Glutamatergic neuron (in vitro differentiated cells): Measurements from ENCODE around the gene EN2. TPM values are rescaled to one million over a fixed set of nuclear protein-coding genes. Genes with fewer than 3 reads are reported as not detected.

Source experiments
- DNase-seq: peaks from one replicate; pipeline ENCODE4 v3.0.0; 2022
- H3K27ac Mint-ChIP-seq: one replicate; pipeline ENCODE4 v1.8.0; 2020; ENCODE audit warnings: mild to moderate bottlenecking, mixed read lengths, inconsistent platforms; ENCODE audit not compliant: unreplicated experiment
- H3K27me3 Mint-ChIP-seq: one replicate; pipeline ENCODE4 v1.8.0; 2020; ENCODE audit warnings: mild to moderate bottlenecking, moderate library complexity, mixed read lengths, inconsistent platforms; ENCODE audit not compliant: unreplicated experiment
- H3K36me3 Mint-ChIP-seq: one replicate; pipeline ENCODE4 v1.8.0; 2020; ENCODE audit warnings: mild to moderate bottlenecking, mixed read lengths, inconsistent platforms; ENCODE audit not compliant: unreplicated experiment
- H3K4me1 Mint-ChIP-seq: one replicate; pipeline ENCODE4 v1.8.0; 2020; ENCODE audit warnings: mild to moderate bottlenecking, low read depth, mixed read lengths, inconsistent platforms; ENCODE audit not compliant: unreplicated experiment
- H3K4me3 Mint-ChIP-seq: one replicate; pipeline ENCODE4 v1.8.0; 2020; ENCODE audit warnings: mild to moderate bottlenecking, mixed read lengths, inconsistent platforms; ENCODE audit not compliant: unreplicated experiment
- H3K9me3 Mint-ChIP-seq: one replicate; pipeline ENCODE4 v1.8.0; 2020; ENCODE audit warnings: mild to moderate bottlenecking, moderate library complexity, mixed read lengths, inconsistent platforms; ENCODE audit not compliant: unreplicated experiment
- CTCF ChIP-seq: fragments of 200-600 bp; sonication (generic); IDR thresholded peaks from one replicate; pipeline ENCODE4 v1.5.0; 2021; ENCODE audit not compliant: partially characterized antibody, unreplicated experiment
- total RNA-seq: library from RNA; stranded (reverse); fragmentation: NEBNext Ultra II Directional; extraction: Animal tissue kit (Norgen Biotek cat#: 25700); gene quantifications from one replicate; pipeline ENCODE4 v1.2.1, GENCODE V29; 2021; ENCODE audit not compliant: unreplicated experiment

EN2 gene
- total RNA-seq, 1 donor from 2014 or later: 0.20 TPM

DNA sequence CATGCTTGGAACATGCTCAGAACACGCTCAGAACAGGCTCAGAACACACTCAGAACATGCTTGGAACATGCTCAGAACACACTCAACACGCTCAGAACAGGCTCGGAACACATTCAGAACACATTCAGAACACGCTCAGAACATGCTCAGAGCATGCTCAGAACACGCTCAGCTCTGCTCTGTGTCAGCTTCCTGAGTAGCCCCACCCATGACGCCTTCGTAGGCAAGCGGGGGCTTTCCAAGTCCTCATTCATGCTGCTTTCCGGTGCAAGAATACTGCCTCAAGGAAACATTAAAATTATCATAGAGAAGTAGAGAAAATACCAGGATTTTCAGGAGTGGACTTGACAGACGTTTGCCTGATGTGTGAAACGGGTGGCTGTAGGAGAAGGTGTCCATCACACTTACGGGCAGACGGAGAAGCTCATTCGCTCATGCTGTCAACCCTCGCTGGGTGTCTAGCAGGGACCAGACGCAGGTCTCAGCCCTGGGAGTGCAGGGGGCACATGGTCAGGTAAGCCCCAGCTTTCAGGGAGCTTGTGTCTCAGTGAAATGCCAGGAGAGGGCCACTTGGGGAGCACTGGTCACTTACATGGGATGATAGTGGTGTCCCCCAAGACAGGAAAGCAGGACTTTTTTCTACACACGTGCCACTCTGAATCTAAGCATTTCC, 24.7 kb downstream of the EN2 start:
- Mint-ChIP-seq H3K27me3 (peaks cover 7% of the 10 kb centered on the region), H3K27ac (peak overlapping the region; percentile 43), H3K9me3 (no peaks in the 10 kb centered on the region), H3K36me3 (no peaks in the 10 kb centered on the region), H3K4me3 (no peak overlapping the region), H3K4me1 (peaks cover 9% of the 10 kb centered on the region)
- no peak for DNase-seq
- no peak for TF ChIP-seq CTCF

DNA sequence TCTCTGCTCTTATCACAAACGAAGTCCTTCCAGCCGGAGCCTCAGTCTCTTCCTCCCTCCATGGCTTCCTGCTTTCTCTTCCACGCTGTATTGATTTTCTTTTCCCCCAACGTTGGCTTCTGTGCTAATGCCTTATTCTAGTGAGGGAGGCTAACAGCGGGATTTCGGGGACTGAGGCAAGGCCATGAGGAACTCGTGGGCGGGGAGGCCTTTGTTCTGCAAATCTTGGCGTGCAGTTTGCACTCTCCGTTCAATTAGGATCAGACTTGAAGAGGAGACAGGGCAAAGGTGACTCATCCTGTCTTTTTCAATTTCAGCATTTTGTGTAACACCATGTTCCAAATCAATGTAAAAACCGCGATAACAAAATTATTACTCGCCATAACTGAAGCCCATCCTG, 25.3 kb downstream of the EN2 start:
- Mint-ChIP-seq H3K27ac (no peak overlapping the region), H3K27me3 (peaks cover 8% of the 10 kb centered on the region), H3K36me3 (no peaks in the 10 kb centered on the region), H3K9me3 (peaks cover 2% of the 10 kb centered on the region), H3K4me3 (no peak overlapping the region), H3K4me1 (peaks cover 9% of the 10 kb centered on the region)
- no peak for TF ChIP-seq CTCF
- DNase-seq: no peak

DNA sequence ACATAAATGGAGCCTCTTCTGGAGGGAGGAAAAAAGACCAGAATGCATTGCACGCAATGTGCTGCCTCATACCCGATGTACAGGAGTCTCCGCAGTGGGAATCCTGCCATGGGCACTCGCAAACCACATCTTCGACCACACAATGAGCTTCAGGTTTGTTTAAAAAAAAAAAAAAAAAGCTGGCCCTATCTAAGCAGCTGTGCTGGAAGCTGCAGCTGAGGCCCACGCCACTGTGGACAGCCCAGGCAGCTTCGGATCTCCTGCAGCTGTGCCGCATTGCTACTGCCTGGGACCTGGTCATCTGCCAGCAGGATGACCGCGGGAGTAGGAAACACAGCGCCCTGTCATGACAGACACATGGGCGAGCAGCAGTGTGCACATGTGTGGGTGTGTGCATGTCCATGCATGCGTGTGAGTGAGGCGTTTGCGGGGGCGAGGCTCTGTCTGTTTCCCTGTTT, 26.0 kb downstream of the EN2 start:
- Mint-ChIP-seq H3K9me3 (peaks cover 2% of the 10 kb centered on the region), H3K4me1 (peaks cover 9% of the 10 kb centered on the region), H3K27ac (peak overlapping the region; percentile 28), H3K27me3 (peaks cover 11% of the 10 kb centered on the region), H3K4me3 (no peak overlapping the region), H3K36me3 (peaks cover 3% of the 10 kb centered on the region)
- DNase-seq: no peak
- TF ChIP-seq CTCF: no peak

DNA sequence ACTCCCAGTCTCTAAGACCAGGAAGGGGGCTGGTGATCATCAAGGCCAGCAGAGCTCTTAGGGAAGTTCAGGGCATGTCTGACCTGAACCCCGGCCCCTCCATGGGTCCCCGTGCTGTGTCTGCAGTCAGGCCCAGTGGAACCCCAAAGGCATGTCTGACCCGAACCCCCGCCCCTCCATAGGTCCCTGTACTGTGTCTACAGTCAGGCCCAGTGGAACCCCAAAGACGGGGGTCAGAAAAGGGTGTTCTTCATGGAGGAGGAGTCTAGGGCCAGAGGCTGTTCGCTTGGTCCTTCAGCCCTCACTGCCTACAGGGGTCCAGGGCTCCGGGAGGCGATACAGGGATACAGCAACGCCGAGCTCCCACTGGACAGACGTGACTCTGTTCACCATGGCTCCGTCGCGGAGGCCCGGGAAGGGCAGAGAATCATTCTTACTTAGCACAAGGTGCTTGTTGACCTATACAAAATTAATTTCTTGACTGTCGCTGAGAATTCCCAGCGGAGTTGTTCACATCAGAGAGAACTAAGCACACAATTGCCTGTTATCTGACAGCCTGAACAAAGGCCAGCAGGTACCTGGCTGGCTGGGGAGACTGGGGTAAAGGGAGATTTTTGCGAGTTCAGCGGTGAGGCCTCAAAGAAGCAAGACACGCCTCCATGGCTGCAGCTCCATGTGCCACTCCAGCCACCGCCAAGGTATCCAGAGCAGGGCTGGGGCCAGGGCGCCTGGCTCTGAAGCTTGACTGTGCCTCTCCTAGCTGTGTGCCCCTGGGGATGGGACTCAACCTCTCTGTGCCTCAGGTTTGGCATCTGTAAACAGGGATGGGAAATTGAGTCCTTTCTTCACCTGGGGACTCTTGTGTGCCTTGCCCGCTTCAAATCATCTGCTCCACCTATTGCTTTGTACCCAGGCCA, 26.8 kb downstream of the EN2 start:
- peaks cover 2% of the 10 kb centered on the region for H3K9me3 Mint-ChIP-seq
- no peak overlapping the region for H3K27ac Mint-ChIP-seq
- peaks cover 3% of the 10 kb centered on the region for H3K36me3 Mint-ChIP-seq
- TF ChIP-seq CTCF: no peak
- no peak for DNase-seq
- H3K27me3 Mint-ChIP-seq: peaks cover 14% of the 10 kb centered on the region
- H3K4me3 Mint-ChIP-seq: no peak overlapping the region
- peaks cover 9% of the 10 kb centered on the region for H3K4me1 Mint-ChIP-seq
